Liver (tissue), 9 donors: Measurements from ENCODE around the gene SORL1. TPM values are rescaled to one million over a fixed set of nuclear protein-coding genes. Genes with fewer than 3 reads are reported as not detected.

ENCODE experiments used
- DNase-seq: peaks from one replicate; pipeline ENCODE4 v3.0.0-alpha.2; 2017; ENCODE audit warnings: low spot score
- H3K27ac ChIP-seq, 2 donors: one replicate each; pipeline ENCODE4 v1.7.0; 2013; ENCODE audit warnings: inconsistent platforms in 2 of 2, low read length in 2 of 2, control low read depth in 1 of 2, low read depth in 1 of 2, mild to moderate bottlenecking in 1 of 2
- H3K27me3 ChIP-seq, 4 donors: one replicate each; pipeline versions ENCODE4 v1.6.1 to v1.7.0; 2013; ENCODE audit warnings: low read length in 3 of 4, inconsistent platforms in 1 of 4, mild to moderate bottlenecking in 1 of 4, moderate library complexity in 1 of 4; ENCODE audit not compliant: control insufficient read depth in 4 of 4, insufficient read depth in 4 of 4
- H3K36me3 ChIP-seq, 4 donors: one replicate each; pipeline versions ENCODE4 v1.6.1 to v1.7.0; 2013; ENCODE audit warnings: low read length in 3 of 4, mild to moderate bottlenecking in 3 of 4, low read depth in 1 of 4, moderate library complexity in 1 of 4; ENCODE audit not compliant: control insufficient read depth in 4 of 4, insufficient read depth in 3 of 4
- H3K4me1 ChIP-seq, 4 donors: one replicate each; pipeline versions ENCODE4 v1.6.1 to v1.7.0; 2013; ENCODE audit warnings: low read length in 3 of 4, mild to moderate bottlenecking in 3 of 4, moderate library complexity in 1 of 4; ENCODE audit not compliant: control insufficient read depth in 4 of 4, insufficient read depth in 4 of 4
- H3K4me3 ChIP-seq, 3 donors: one replicate each; pipeline versions ENCODE4 v1.6.1 to v1.7.0; 2013; ENCODE audit warnings: low read length in 3 of 3, control low read depth in 1 of 3, low read depth in 1 of 3, mild to moderate bottlenecking in 1 of 3
- H3K9ac ChIP-seq, 2 donors: one replicate each; pipeline ENCODE4 v1.7.0; 2013; ENCODE audit warnings: low read length in 2 of 2, mild to moderate bottlenecking in 2 of 2, moderate library complexity in 2 of 2, control low read depth in 1 of 2, low read depth in 1 of 2
- H3K9me3 ChIP-seq, 4 donors: one replicate each; pipeline versions ENCODE4 v1.6.1 to v1.7.0; 2013; ENCODE audit warnings: low read length in 3 of 4; ENCODE audit not compliant: control insufficient read depth in 4 of 4
- ATF3 ChIP-seq: IDR thresholded peaks from 2 replicates; pipeline ENCODE4 v1.6.1; 2016; ENCODE audit warnings: antibody characterized with exemption
- EGR1 ChIP-seq, 2 donors: IDR thresholded peaks; 2 replicates each; pipeline ENCODE4 v1.6.1; 2016 to 2018; ENCODE audit warnings: antibody characterized with exemption in 2 of 2, low read depth in 2 of 2
- FOXA2 ChIP-seq: IDR thresholded peaks from 2 replicates; pipeline ENCODE4 v1.6.1; 2016; ENCODE audit warnings: antibody characterized with exemption
- GABPA ChIP-seq, 2 donors: IDR thresholded peaks in 1 of 2; conservative IDR thresholded peaks in 1 of 2; 2 replicates each; pipeline ENCODE4 v1.6.1; 2016; ENCODE audit warnings: antibody characterized with exemption in 2 of 2, mild to moderate bottlenecking in 1 of 2, moderate library complexity in 1 of 2
- HNF4A ChIP-seq, 2 donors: conservative IDR thresholded peaks; 2 replicates each; pipeline ENCODE4 v1.6.1; 2016; ENCODE audit warnings: antibody characterized with exemption in 2 of 2, mild to moderate bottlenecking in 2 of 2
- HNF4G ChIP-seq: IDR thresholded peaks from 2 replicates; pipeline ENCODE4 v1.6.1; 2016; ENCODE audit warnings: antibody characterized with exemption
- JUND ChIP-seq, 2 donors: IDR thresholded peaks; 2 replicates each; pipeline ENCODE4 v1.6.1; 2016; ENCODE audit warnings: antibody characterized with exemption in 2 of 2
- MAX ChIP-seq: IDR thresholded peaks from 2 replicates; pipeline ENCODE4 v1.6.1; 2016; ENCODE audit warnings: antibody characterized with exemption
- NR2F2 ChIP-seq: IDR thresholded peaks from 2 replicates; pipeline ENCODE4 v1.6.1; 2016; ENCODE audit warnings: antibody characterized with exemption
- RXRA ChIP-seq, 2 donors: IDR thresholded peaks; 2 replicates each; pipeline ENCODE4 v1.6.1; 2017 to 2018; ENCODE audit warnings: antibody characterized with exemption in 2 of 2, mild to moderate bottlenecking in 1 of 2
- SP1 ChIP-seq: IDR thresholded peaks from 2 replicates; pipeline ENCODE4 v1.6.1; 2018; ENCODE audit warnings: antibody characterized with exemption, mild to moderate bottlenecking
- TAF1 ChIP-seq: conservative IDR thresholded peaks from 2 replicates; pipeline ENCODE4 v1.6.1; 2016; ENCODE audit warnings: antibody characterized with exemption, mild to moderate bottlenecking
- YY1 ChIP-seq: IDR thresholded peaks from 2 replicates; pipeline ENCODE4 v1.6.1; 2016; ENCODE audit warnings: antibody characterized with exemption, mild to moderate bottlenecking
- WGBS: extraction: QIAGEN DNeasy Blood & Tissue Kit; methylation state at CpG from one replicate; pipeline ENCODE4 v1.1.7; 2013; 5-methylcytosine and 5-hydroxymethylcytosine counted together
- polyA plus RNA-seq, 2 donors: library from polyadenylated mRNA; stranded (reverse) in 1 of 2; unstranded in 1 of 2; fragments of 200-250 nt in 1 of 2; fragments of >200 nt in 1 of 2; fragmentation: Nextera tagmentation in 1 of 2; extraction: Ambion mirVana in 1 of 2; gene quantifications; one replicate each; pipeline versions ENCODE4 v1.2.1 to v1.2.3, GENCODE V29; 2013 to 2015
- total RNA-seq, 2 donors: library from RNA; depleted of rRNA; stranded (reverse); fragments of >200 nt; gene quantifications; one replicate each; pipeline ENCODE4 v1.2.3, GENCODE V29; 2014
- TF ChIP-seq, protein P1 (sequence below): IDR thresholded peaks from 2 replicates; pipeline ENCODE4 v1.6.1; 2016; ENCODE audit warnings: antibody characterized with exemption
- TF ChIP-seq, protein P2 (sequence below): IDR thresholded peaks from 2 replicates; pipeline ENCODE4 v1.6.1; 2016; ENCODE audit warnings: antibody characterized with exemption, mild to moderate bottlenecking
- TF ChIP-seq, protein P3 (sequence below): fragments of 150-350 bp; IDR thresholded peaks from 2 replicates; pipeline ENCODE4 v1.5.1; 2017; ENCODE audit warnings: improper control_type of control experiment, low read depth, low read length; ENCODE audit not compliant: missing input control
- donor health status: healthy.
- donor health status: healthy.
- donor health status: healthy.
- donor health status: healthy.
- donor health status: healthy.

SORL1 gene
- total and polyA plus RNA-seq, 4 donors: 14.6 to 124 (median 25.4) TPM

GRCh38 chr11:121461843-121462242, 9.7 kb downstream of the SORL1 start:
- no peak overlapping the region for H3K4me3 ChIP-seq

More at GRCh38 chr11:121461843-121462242, 9.7 kb downstream of the SORL1 start:
- Histone ChIP-seq H3K9ac (peak overlapping the region; percentile 65 to 90), H3K27ac (peak overlapping the region; percentile 88 to 95), H3K27me3 (no peaks in the 10 kb centered on the region), H3K4me1 (peaks cover 16 to 71% (median 25%) of the 10 kb centered on the region in 4 donors), H3K36me3 (no peaks in the 10 kb centered on the region), H3K9me3 (no peaks in the 10 kb centered on the region)
- WGBS: 85% methylated on average over 7 of the region's 7 CpGs
- TF ChIP-seq EGR1 (IDR thresholded peaks at IDR 0.05; ENCODE audit: low read depth in 2 of 2) (no peak), RXRA (IDR thresholded peaks at IDR 0.05) (no peak), SP1 (no peak), FOXA2 (no peak), MAX (no peak), TAF1 (no peak), ATF3 (no peak), GABPA (IDR thresholded peaks at IDR 0.05 in 1 of 2, conservative IDR thresholded peaks at IDR 0.05 in 1 of 2) (no peak), NR2F2 (no peak), JUND (IDR thresholded peaks at IDR 0.05) (no peak), YY1 (no peak), HNF4A (conservative IDR thresholded peaks at IDR 0.05) (no peak), HNF4G (no peak)
- TF ChIP-seq, protein P1, sequence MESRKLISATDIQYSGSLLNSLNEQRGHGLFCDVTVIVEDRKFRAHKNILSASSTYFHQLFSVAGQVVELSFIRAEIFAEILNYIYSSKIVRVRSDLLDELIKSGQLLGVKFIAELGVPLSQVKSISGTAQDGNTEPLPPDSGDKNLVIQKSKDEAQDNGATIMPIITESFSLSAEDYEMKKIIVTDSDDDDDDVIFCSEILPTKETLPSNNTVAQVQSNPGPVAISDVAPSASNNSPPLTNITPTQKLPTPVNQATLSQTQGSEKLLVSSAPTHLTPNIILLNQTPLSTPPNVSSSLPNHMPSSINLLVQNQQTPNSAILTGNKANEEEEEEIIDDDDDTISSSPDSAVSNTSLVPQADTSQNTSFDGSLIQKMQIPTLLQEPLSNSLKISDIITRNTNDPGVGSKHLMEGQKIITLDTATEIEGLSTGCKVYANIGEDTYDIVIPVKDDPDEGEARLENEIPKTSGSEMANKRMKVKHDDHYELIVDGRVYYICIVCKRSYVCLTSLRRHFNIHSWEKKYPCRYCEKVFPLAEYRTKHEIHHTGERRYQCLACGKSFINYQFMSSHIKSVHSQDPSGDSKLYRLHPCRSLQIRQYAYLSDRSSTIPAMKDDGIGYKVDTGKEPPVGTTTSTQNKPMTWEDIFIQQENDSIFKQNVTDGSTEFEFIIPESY: no peak
- TF ChIP-seq, protein P2, sequence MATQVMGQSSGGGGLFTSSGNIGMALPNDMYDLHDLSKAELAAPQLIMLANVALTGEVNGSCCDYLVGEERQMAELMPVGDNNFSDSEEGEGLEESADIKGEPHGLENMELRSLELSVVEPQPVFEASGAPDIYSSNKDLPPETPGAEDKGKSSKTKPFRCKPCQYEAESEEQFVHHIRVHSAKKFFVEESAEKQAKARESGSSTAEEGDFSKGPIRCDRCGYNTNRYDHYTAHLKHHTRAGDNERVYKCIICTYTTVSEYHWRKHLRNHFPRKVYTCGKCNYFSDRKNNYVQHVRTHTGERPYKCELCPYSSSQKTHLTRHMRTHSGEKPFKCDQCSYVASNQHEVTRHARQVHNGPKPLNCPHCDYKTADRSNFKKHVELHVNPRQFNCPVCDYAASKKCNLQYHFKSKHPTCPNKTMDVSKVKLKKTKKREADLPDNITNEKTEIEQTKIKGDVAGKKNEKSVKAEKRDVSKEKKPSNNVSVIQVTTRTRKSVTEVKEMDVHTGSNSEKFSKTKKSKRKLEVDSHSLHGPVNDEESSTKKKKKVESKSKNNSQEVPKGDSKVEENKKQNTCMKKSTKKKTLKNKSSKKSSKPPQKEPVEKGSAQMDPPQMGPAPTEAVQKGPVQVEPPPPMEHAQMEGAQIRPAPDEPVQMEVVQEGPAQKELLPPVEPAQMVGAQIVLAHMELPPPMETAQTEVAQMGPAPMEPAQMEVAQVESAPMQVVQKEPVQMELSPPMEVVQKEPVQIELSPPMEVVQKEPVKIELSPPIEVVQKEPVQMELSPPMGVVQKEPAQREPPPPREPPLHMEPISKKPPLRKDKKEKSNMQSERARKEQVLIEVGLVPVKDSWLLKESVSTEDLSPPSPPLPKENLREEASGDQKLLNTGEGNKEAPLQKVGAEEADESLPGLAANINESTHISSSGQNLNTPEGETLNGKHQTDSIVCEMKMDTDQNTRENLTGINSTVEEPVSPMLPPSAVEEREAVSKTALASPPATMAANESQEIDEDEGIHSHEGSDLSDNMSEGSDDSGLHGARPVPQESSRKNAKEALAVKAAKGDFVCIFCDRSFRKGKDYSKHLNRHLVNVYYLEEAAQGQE: no peak
- TF ChIP-seq, protein P3, sequence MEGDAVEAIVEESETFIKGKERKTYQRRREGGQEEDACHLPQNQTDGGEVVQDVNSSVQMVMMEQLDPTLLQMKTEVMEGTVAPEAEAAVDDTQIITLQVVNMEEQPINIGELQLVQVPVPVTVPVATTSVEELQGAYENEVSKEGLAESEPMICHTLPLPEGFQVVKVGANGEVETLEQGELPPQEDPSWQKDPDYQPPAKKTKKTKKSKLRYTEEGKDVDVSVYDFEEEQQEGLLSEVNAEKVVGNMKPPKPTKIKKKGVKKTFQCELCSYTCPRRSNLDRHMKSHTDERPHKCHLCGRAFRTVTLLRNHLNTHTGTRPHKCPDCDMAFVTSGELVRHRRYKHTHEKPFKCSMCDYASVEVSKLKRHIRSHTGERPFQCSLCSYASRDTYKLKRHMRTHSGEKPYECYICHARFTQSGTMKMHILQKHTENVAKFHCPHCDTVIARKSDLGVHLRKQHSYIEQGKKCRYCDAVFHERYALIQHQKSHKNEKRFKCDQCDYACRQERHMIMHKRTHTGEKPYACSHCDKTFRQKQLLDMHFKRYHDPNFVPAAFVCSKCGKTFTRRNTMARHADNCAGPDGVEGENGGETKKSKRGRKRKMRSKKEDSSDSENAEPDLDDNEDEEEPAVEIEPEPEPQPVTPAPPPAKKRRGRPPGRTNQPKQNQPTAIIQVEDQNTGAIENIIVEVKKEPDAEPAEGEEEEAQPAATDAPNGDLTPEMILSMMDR: no peak
- no peak for DNase-seq
